Caco-2 (cell line): ENCODE measurements around the gene LRRC73. TPM values are rescaled to one million over a fixed set of nuclear protein-coding genes. Genes with fewer than 3 reads are reported as not detected.
"Not testable (repeated sequence)": the region's sequence is repeated elsewhere in the genome, so short reads cannot be mapped to it uniquely, and the experiment has no call there.

Experiments used
- BruUV-seq: library from RNA; stranded (reverse); fragments of 400-500 nt; replicated peaks from 2 replicates; lab custom pipeline; 2021; lab: Mats Ljungman, UMichigan
- CTCF ChIA-PET: fragments of 300-600 bp; sonication (Branson Sonifier 250); formaldehyde crosslinking; loops from one replicate; lab custom pipeline; 2022; ENCODE audit warnings: antibody characterized with exemption; lab: Charles Lee
- POLR2A ChIA-PET: fragments of 300-600 bp; sonication (Branson Sonifier 250); formaldehyde crosslinking; loops from one replicate; lab custom pipeline; 2022; ENCODE audit warnings: antibody characterized with exemption; lab: Charles Lee
- DNase-seq, 2 experiments: peaks; one replicate each; pipeline versions ENCODE4 v3.0.0 to v3.0.0-alpha.2; 2020 to 2022
- H3K27me3 ChIP-seq: replicated peaks from 2 replicates; pipeline ENCODE4 v1.6.0; 2011; ENCODE audit warnings: low read length; ENCODE audit not compliant: control insufficient read depth, insufficient read depth
- H3K36me3 ChIP-seq: 2 replicates; pipeline ENCODE4 v1.5.1; 2011; ENCODE audit warnings: low read length; ENCODE audit not compliant: control insufficient read depth, insufficient read depth
- H3K4me1 ChIP-seq: fragments of 250-450 bp; sonication (Bioruptor Pico); 2 replicates; pipeline ENCODE4 v1.5.1; 2020; ENCODE audit warnings: mild to moderate bottlenecking
- H3K4me3 ChIP-seq: 2 replicates; pipeline ENCODE4 v1.5.1; 2011; ENCODE audit warnings: low read depth, mild to moderate bottlenecking, control low read depth, low read length
- H3K9me3 ChIP-seq: fragments of 250-450 bp; sonication (Bioruptor Pico); 2 replicates; pipeline ENCODE4 v1.5.1; 2020; ENCODE audit warnings: mild to moderate bottlenecking, moderate library complexity
- H3K27ac Mint-ChIP-seq: one replicate; pipeline ENCODE4 v1.8.0; 2022; ENCODE audit warnings: mixed read lengths; ENCODE audit not compliant: unreplicated experiment
- H3K27me3 Mint-ChIP-seq: one replicate; pipeline ENCODE4 v1.8.0; 2022; ENCODE audit warnings: mixed read lengths; ENCODE audit not compliant: insufficient read depth, unreplicated experiment
- H3K36me3 Mint-ChIP-seq: one replicate; pipeline ENCODE4 v1.8.0; 2022; ENCODE audit warnings: mild to moderate bottlenecking, mixed read lengths; ENCODE audit not compliant: insufficient read depth, unreplicated experiment
- H3K4me1 Mint-ChIP-seq: one replicate; pipeline ENCODE4 v1.8.0; 2022; ENCODE audit warnings: low read depth, mixed read lengths; ENCODE audit not compliant: unreplicated experiment
- H3K4me3 Mint-ChIP-seq: one replicate; pipeline ENCODE4 v1.8.0; 2022; ENCODE audit warnings: mild to moderate bottlenecking, moderate library complexity, mixed read lengths; ENCODE audit not compliant: unreplicated experiment
- H3K9me3 Mint-ChIP-seq: one replicate; pipeline ENCODE4 v1.8.0; 2022; ENCODE audit warnings: mixed read lengths; ENCODE audit not compliant: unreplicated experiment
- intact Hi-C: fragments of 100-400 bp; cut with micrococcal nuclease; formaldehyde crosslinking; loops from one replicate; pipeline ENCODE4 v1.10.0; 2022; ENCODE audit not compliant: unreplicated experiment
- total RNA-seq: library from RNA; stranded (reverse); gene quantifications from 2 replicates; pipeline ENCODE4 v1.2.3, GENCODE V29; 2022
- TF ChIP-seq, protein P1 (sequence below), 2 experiments: fragments of 200-600 bp in 1 of 2; IDR thresholded peaks; 1 replicate in 1 of 2; 2 replicates in 1 of 2; pipeline versions ENCODE4 v1.5.1 to v1.8.0; 2011 to 2022; ENCODE audit warnings: antibody characterized with exemption in 1 of 2, control low read depth in 1 of 2, inconsistent platforms in 1 of 2, low read depth in 1 of 2, low read length in 1 of 2, mild to moderate bottlenecking in 1 of 2, moderate library complexity in 1 of 2; ENCODE audit not compliant: insufficient read depth in 1 of 2, severe bottlenecking in 1 of 2, unreplicated experiment in 1 of 2

LRRC73 gene
- total RNA-seq, 1 experiment from 2014 or later, result 0.14 TPM

- Mint-ChIP-seq H3K27ac (no peak overlapping the region), H3K4me1 (no peaks in the 10 kb centered on the region), H3K36me3 (no peaks in the 10 kb centered on the region), H3K4me3 (no peak overlapping the region), H3K9me3 (no peaks in the 10 kb centered on the region), H3K27me3 (peaks cover under 1% of the 10 kb centered on the region)
- Histone ChIP-seq H3K4me1 (no peaks in the 10 kb centered on the region), H3K36me3 (no peaks in the 10 kb centered on the region), H3K4me3 (no peak overlapping the region), H3K9me3 (no peaks in the 10 kb centered on the region), H3K27me3 (no peaks in the 10 kb centered on the region)
- POLR2A ChIA-PET, result no interaction called here
- TF ChIP-seq, protein P1, sequence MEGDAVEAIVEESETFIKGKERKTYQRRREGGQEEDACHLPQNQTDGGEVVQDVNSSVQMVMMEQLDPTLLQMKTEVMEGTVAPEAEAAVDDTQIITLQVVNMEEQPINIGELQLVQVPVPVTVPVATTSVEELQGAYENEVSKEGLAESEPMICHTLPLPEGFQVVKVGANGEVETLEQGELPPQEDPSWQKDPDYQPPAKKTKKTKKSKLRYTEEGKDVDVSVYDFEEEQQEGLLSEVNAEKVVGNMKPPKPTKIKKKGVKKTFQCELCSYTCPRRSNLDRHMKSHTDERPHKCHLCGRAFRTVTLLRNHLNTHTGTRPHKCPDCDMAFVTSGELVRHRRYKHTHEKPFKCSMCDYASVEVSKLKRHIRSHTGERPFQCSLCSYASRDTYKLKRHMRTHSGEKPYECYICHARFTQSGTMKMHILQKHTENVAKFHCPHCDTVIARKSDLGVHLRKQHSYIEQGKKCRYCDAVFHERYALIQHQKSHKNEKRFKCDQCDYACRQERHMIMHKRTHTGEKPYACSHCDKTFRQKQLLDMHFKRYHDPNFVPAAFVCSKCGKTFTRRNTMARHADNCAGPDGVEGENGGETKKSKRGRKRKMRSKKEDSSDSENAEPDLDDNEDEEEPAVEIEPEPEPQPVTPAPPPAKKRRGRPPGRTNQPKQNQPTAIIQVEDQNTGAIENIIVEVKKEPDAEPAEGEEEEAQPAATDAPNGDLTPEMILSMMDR (IDR thresholded peaks at IDR 0.05; ENCODE audit: insufficient read depth in 1 of 2, low read depth in 1 of 2, low read length in 1 of 2, severe bottlenecking in 1 of 2, unreplicated experiment in 1 of 2), result no peak
- BruUV-seq, result no TSS peak
- no peak for DNase-seq
- intact Hi-C loops, result no loop called here
- CTCF ChIA-PET, result no interaction called here
These were observed 41.9 kb downstream of the LRRC73 start for GRCh38 chr6:43468240-43468639.

- Histone ChIP-seq H3K27me3 (no peaks in the 10 kb centered on the region), H3K36me3 (no peaks in the 10 kb centered on the region), H3K4me1 (no peaks in the 10 kb centered on the region), H3K4me3 (no peak overlapping the region), H3K9me3 (no peaks in the 10 kb centered on the region)
- H3K27me3 Mint-ChIP-seq, result peaks cover 3% of the 10 kb centered on the region
- H3K36me3 Mint-ChIP-seq, result no peaks in the 10 kb centered on the region
- POLR2A ChIA-PET, result no interaction called here
- CTCF ChIA-PET, result no interaction called here
- TF ChIP-seq, protein P1 (IDR thresholded peaks at IDR 0.05; ENCODE audit: insufficient read depth in 1 of 2, low read depth in 1 of 2, low read length in 1 of 2, severe bottlenecking in 1 of 2, unreplicated experiment in 1 of 2), result no peak
- no TSS peak for BruUV-seq
- H3K27ac Mint-ChIP-seq, result no peak overlapping the region
- H3K4me1 Mint-ChIP-seq, result no peaks in the 10 kb centered on the region
- intact Hi-C loops, result no loop called here
- H3K9me3 Mint-ChIP-seq, result no peaks in the 10 kb centered on the region
- DNase-seq, result no peak
- H3K4me3 Mint-ChIP-seq, result no peak overlapping the region
These were observed 42.4 kb downstream of the LRRC73 start for GRCh38 chr6:43467752-43468151.

- H3K36me3 ChIP-seq, H3K4me3 ChIP-seq, DNase-seq, CTCF ChIA-PET, BruUV-seq, intact Hi-C loops, POLR2A ChIA-PET, H3K36me3 Mint-ChIP-seq, H3K4me1 Mint-ChIP-seq, H3K27me3 Mint-ChIP-seq, H3K27ac Mint-ChIP-seq, H3K9me3 Mint-ChIP-seq, H3K27me3 ChIP-seq, H3K9me3 ChIP-seq, H3K4me1 ChIP-seq, H3K4me3 Mint-ChIP-seq: not testable (repeated sequence)
These were observed 42.9 kb downstream of the LRRC73 start for GRCh38 chr6:43467265-43467664.

DNA sequence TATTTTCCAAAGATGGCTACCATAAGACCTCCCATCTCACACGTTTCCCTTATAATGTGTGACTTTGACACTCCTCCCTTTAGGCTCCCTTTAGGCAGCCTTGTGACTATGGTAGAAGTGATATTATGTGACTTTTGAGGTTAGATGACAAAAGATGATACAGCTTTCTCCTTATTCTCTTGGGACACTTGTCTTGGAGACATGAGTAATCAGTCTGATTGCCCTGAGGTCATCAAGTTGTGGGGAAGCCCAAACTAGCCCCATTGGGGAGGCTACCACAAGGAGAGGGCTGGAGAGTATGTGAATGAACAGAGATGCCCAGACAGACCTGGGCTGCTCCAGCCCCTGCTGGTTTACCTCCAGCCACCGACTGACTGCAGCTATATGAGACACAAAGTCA, 44.2 kb downstream of the LRRC73 start:
- POLR2A ChIA-PET, result no interaction called here
- intact Hi-C loops, result no loop called here
- BruUV-seq, result no TSS peak
- no peaks in the 10 kb centered on the region for H3K9me3 ChIP-seq
- no peaks in the 10 kb centered on the region for H3K9me3 Mint-ChIP-seq
- H3K27me3 Mint-ChIP-seq, result peaks cover 11% of the 10 kb centered on the region
- H3K4me3 Mint-ChIP-seq, result no peak overlapping the region
- H3K4me3 ChIP-seq, result no peak overlapping the region
- no peaks in the 10 kb centered on the region for H3K4me1 Mint-ChIP-seq
- TF ChIP-seq, protein P1 (IDR thresholded peaks at IDR 0.05; ENCODE audit: insufficient read depth in 1 of 2, low read depth in 1 of 2, low read length in 1 of 2, severe bottlenecking in 1 of 2, unreplicated experiment in 1 of 2), result no peak
- CTCF ChIA-PET, result no interaction called here
- no peaks in the 10 kb centered on the region for H3K36me3 ChIP-seq
- no peaks in the 10 kb centered on the region for H3K4me1 ChIP-seq
- H3K27ac Mint-ChIP-seq, result no peak overlapping the region
- H3K36me3 Mint-ChIP-seq, result no peaks in the 10 kb centered on the region
- DNase-seq, result no peak
- H3K27me3 ChIP-seq, result no peaks in the 10 kb centered on the region
